GM18909 (cell line): ENCODE measurements around the gene HOTAIR.

Experiments
- ATAC-seq: cut with Tn5 transposase; IDR thresholded peaks from one replicate; pipeline ENCODE4 v1.9.1; 2021; ENCODE audit warnings: mild to moderate bottlenecking; ENCODE audit not compliant: unreplicated experiment, poor library complexity

HOTAIR gene

GRCh38 chr12:53974084-53975063 is at the start of gene HOTAIR:
Gene HOTAIR (minus strand): TSS chr12:53974954.
- ATAC-seq, result no peak

DNA sequence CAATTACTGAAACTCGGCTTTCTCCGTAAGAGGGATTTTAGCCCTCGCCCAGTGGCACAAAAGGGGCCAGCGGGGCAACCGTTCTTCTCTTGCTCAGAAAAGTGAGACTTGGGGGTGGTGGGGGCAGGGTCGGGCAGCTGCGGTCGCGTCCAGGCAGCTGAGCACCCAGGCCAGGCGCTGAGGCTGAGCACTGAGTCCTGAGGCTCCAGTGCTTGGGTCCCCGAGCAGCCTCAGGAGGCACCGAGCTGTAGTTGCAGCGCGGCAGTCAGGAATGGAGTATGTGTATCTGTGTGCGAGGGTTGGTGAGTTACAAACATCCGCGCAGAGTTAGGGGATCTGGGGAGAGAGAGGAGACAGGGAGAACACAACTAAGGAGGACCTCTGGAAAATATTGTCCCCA is 49.4 kb upstream of the HOTAIR start:
- no peak for ATAC-seq

- no peak for ATAC-seq
These were observed 48.5 kb upstream of the HOTAIR start for GRCh38 chr12:54022960-54023884.

DNA sequence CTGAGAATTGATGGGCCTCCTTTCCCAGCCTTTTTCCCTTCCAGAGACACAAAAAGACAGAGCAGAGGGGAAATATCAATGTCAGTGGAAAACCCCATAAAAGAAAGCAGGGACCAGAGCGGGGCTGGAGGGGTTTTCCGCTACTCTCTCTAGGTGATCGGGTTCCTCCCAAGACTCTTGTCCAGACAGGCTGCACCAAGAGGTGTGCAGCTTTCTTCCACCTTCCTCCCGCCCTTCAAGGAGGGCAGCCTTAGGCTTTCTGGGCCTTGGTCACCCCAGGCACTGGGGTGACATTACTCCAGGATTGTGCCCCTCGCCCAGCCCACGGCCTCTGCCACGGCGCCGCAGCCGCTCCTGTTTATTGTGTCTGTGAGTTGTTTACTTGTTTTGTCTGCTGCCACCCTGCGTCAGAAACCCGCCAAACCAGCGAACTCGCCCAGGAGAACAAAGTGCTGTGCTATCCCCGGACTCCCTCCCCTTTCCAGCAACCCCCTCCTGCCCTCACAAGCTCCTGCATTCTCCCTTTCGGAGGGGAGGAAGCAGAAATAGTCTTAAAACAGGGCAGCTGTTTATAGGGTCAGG is 46.8 kb upstream of the HOTAIR start:
- ATAC-seq, result no peak

GRCh38 chr12:54020591-54021405 is 46.0 kb upstream of the HOTAIR start:
- no peak for ATAC-seq

DNA sequence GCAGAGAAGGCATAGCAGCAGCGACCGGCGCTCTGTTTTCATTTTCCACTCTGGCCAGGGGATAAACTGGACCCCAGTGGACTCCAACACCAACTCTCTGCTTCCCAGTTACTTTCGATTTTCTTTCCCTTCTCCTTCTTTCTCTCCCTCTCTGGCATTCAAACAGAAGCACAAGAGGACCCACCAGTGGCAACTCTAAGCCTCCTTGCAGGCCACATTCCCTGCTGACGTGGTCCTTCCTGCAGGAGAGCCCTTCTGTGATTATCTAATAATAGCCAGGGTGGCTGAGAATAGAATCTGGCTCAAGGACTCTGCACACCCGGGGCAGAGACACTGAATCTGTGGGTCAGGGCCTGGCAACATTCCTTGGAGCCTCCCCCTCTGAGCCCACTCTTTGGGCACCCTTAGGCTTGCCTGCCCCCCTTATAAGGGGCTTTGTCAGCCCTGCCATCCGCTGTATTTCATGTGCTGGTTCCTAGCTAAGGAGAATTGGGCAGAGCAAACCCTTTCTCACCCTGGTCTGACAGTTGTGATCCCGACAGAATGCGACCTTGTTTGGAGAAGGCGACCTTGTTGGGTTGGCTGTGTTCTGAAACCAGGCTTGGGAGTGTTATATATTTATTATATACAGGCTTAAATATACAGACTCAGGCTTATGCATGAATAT is 45.3 kb upstream of the HOTAIR start:
- ATAC-seq, result no peak

GRCh38 chr12:54019091-54019811 is 44.5 kb upstream of the HOTAIR start:
- ATAC-seq, result no peak

DNA sequence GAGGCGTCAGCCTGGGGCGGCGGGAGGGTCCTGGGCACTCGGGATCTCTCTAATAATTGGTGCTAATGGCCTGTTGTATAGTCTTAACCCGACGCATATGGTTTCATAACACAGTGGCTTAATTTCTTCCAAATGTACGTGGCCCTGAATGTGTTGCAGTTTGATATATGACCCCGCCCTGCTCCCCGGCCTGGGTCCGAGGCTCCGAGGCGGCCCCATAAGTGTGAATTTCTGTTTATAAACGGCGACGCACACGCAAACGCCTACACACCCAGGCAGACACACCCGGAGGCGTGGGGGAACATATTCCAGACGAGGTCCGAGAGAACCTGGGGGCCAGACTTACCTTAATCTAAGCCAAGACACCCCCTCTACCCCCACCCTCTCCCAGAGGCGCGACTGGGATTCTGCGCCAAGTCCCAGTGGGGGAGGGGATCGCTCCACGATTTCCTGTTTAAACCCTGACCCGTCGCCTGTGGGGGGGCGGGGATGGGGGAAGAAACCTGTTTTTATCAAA is 43.8 kb upstream of the HOTAIR start:
- ATAC-seq, result no peak

DNA sequence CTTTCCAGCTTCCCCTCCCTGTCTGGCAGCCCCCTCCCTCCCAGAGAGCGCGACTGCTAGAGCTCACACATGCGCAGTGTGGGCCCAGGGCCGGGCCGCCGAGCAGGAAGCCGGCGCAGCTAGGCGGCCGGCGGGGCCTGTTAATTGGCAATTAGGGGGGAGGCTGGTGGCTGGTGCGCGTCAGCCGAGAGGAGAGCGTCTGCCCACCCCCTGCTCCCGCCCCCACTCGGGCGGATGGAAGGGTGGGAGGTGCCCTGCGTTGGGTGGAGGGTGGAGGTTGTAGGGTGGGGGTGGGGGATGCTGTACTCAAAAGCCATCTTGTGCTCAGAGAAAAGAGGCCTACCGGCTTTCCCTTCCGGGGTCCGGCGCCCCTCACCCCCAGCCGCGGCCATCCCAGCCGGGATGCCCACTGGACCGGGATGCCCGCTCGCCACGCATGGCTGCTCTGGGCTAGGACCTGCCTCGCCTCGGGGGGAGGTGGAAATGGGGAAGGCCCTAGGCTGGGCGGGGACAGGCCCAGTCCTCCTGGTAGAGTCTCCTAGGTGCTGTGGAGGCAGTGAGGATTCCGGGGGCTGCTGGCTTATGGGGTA is 43.2 kb upstream of the HOTAIR start:
- ATAC-seq, result peak; percentile 78

- ATAC-seq, result peak; percentile 35
These were observed 42.5 kb upstream of the HOTAIR start for GRCh38 chr12:54017027-54017788.

DNA sequence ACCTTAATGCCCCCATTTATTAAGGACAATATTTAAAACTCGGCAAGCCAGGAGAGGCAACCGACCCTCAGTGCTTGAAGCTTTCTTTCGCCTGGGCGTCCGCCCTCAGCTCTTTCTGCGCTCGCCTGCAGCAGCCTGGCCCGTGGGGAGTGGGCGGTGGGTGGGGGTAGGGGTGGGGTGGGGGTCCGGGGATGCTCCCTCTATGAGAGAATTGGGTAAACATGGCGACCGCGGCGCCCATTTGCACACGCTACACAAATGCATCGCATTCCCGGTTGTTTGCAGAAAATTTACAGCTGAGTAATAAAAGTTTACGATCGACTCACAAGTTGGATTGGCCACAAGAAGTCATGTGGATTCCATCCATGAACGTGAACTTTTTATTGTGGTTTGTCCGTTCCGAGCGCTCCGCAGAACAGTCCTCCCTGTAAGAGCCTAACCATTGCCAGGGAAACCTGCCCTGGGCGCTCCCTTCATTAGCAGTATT is 41.8 kb upstream of the HOTAIR start:
- ATAC-seq, result no peak

GRCh38 chr12:54016051-54016450 is 41.3 kb upstream of the HOTAIR start:
- no peak for ATAC-seq

DNA sequence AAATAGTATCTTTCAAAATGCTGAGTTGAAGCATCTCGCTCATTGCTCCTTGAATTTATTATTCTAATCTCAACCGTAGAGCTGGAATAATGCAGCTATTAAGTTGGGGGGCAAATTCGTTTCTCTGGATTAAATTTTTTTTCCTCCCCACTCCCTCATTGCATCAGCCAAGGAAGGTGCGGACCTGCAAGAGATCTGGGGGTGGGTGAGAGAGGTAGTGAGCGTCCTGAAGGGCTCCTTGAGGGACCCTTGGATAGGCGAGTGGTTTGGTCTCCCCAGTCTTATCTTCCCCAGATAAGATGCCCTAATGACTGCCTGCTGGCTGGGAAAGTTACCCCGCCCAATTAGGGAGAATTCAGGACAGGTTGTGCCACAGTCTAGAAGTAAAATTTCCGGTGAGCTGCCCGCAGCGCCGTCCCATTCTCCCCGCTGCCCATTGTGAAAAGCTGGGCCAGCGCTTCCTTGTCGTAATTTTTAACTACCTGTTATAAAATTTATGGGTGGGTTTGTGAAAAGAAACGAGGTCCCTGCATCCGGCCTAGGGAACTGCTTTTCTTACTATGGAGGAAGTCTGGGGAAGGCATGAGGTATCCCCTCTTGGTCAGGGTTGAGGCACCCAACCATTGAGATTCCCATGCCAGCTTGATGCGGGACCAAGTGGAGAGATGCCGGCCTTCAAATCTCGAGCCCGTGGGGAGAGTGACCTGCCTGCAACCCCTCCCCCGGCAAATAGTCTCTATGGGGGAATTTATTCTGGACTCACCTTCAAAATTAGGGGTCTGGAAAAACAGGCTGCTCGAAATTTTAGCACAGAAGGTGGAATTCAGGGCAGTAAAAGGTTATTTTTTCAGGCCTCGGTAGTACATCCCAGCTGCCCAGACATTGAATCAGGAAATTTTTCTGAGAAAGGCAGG is 40.5 kb upstream of the HOTAIR start:
- no peak for ATAC-seq

GRCh38 chr12:54014377-54015017 is 39.7 kb upstream of the HOTAIR start:
- no peak for ATAC-seq

- no peak for ATAC-seq
These were observed 38.1 kb upstream of the HOTAIR start for GRCh38 chr12:54012631-54013409.
